A673 (cell line): ENCODE measurements around the gene ABCD1. TPM values are rescaled to one million over a fixed set of nuclear protein-coding genes. Genes with fewer than 3 reads are reported as not detected.
"Not testable (repeated sequence)": the region's sequence is repeated elsewhere in the genome, so short reads cannot be mapped to it uniquely, and the experiment has no call there.

Experiments
- BruUV-seq: library from RNA; stranded (reverse); fragments of 400-500 nt; replicated peaks from 2 replicates; lab custom pipeline; 2021; lab: Mats Ljungman, UMichigan
- CTCF ChIA-PET: fragments of 300-600 bp; sonication (Branson Sonifier 250); formaldehyde crosslinking; loops from one replicate; lab custom pipeline; 2022; ENCODE audit warnings: antibody characterized with exemption; lab: Charles Lee
- POLR2A ChIA-PET: fragments of 300-600 bp; sonication (Branson Sonifier 250); formaldehyde crosslinking; loops from one replicate; lab custom pipeline; 2022; ENCODE audit warnings: antibody characterized with exemption; ENCODE audit not compliant: low non-redundant PET; lab: Charles Lee
- DNase-seq: peaks from one replicate; pipeline ENCODE4 v3.0.0-alpha.2; 2015; ENCODE audit warnings: low spot score
- H3K27ac ChIP-seq: fragments of 200-600 bp; sonication (generic); 2 replicates; pipeline ENCODE4 v1.5.1; 2016; ENCODE audit warnings: mixed run types, low read depth, mild to moderate bottlenecking, mixed read lengths, antibody characterized with exemption, low read length; ENCODE audit not compliant: poor library complexity, severe bottlenecking
- H3K27me3 ChIP-seq: fragments of 200-600 bp; sonication (generic); replicated peaks from 2 replicates; pipeline ENCODE4 v1.6.1; 2017; ENCODE audit warnings: mixed run types, low read depth, mild to moderate bottlenecking, mixed read lengths, antibody characterized with exemption, low read length; ENCODE audit not compliant: insufficient read depth, poor library complexity
- H3K36me3 ChIP-seq: fragments of 200-600 bp; sonication (generic); 2 replicates; pipeline ENCODE4 v1.6.1; 2016; ENCODE audit warnings: mixed run types, mild to moderate bottlenecking, mixed read lengths, antibody characterized with exemption, low read length; ENCODE audit not compliant: insufficient read depth, poor library complexity, severe bottlenecking
- H3K4me1 ChIP-seq: fragments of 200-600 bp; sonication (generic); 2 replicates; pipeline ENCODE4 v1.6.1; 2017; ENCODE audit warnings: mixed run types, mild to moderate bottlenecking, mixed read lengths, antibody characterized with exemption, low read length; ENCODE audit not compliant: insufficient read depth, poor library complexity, severe bottlenecking
- H3K4me3 ChIP-seq: fragments of 200-600 bp; sonication (generic); 2 replicates; pipeline ENCODE4 v1.5.1; 2016; ENCODE audit warnings: low read depth, mixed run types, mild to moderate bottlenecking, mixed read lengths, low read length; ENCODE audit not compliant: poor library complexity, severe bottlenecking
- H3K9me3 ChIP-seq: fragments of 200-600 bp; sonication (generic); 2 replicates; pipeline ENCODE4 v1.6.1; 2016; ENCODE audit warnings: mixed run types, low read depth, mild to moderate bottlenecking, mixed read lengths, antibody characterized with exemption, low read length; ENCODE audit not compliant: poor library complexity, severe bottlenecking
- CTCF ChIP-seq: fragments of 300-800, 200-600 bp; sonication (generic); conservative IDR thresholded peaks from 2 replicates; pipeline ENCODE4 v1.5.1; 2017; ENCODE audit warnings: low read depth, mild to moderate bottlenecking, antibody characterized with exemption, low read length, moderate library complexity, mixed read lengths
- EZH2 ChIP-seq: fragments of 200-600 bp; sonication (generic); IDR thresholded peaks from 2 replicates; pipeline ENCODE4 v1.6.1; 2017; ENCODE audit warnings: borderline replicate concordance, low read depth, mild to moderate bottlenecking, mixed read lengths, antibody characterized with exemption, low read length; ENCODE audit not compliant: poor library complexity, severe bottlenecking
- intact Hi-C: fragments of 100-400 bp; cut with micrococcal nuclease; formaldehyde crosslinking; loops from one replicate; pipeline ENCODE4 v1.10.0; 2022; ENCODE audit not compliant: unreplicated experiment
- total RNA-seq: library from RNA; stranded (reverse); gene quantifications from 2 replicates; pipeline ENCODE4 v1.2.3, GENCODE V29; 2021

Gene ABCD1
- total RNA-seq, 1 experiment from 2014 or later = 7.8 TPM

GRCh38 chrX:153744210-153745066 is 19.8 kb downstream of the ABCD1 start:
- peak overlapping the region; percentile 20 for H3K4me3 ChIP-seq
- no TSS peak for BruUV-seq
- no peaks in the 10 kb centered on the region for H3K4me1 ChIP-seq
- ChIA-PET POLR2A (no interaction called here), CTCF (no interaction called here)
- no peak overlapping the region for H3K27ac ChIP-seq
- DNase-seq = peak; percentile 47
- TF ChIP-seq EZH2 (no peak), CTCF (peak; percentile 44; the same call in 1 of the 2 replicates)
- no peaks in the 10 kb centered on the region for H3K9me3 ChIP-seq
- H3K27me3 ChIP-seq = no peaks in the 10 kb centered on the region
- intact Hi-C loops = no loop called here
- no peaks in the 10 kb centered on the region for H3K36me3 ChIP-seq

- DNase-seq, POLR2A ChIA-PET, BruUV-seq, H3K27me3 ChIP-seq, CTCF ChIA-PET, H3K36me3 ChIP-seq, H3K27ac ChIP-seq, H3K4me3 ChIP-seq, H3K4me1 ChIP-seq, intact Hi-C loops, H3K9me3 ChIP-seq: not testable (repeated sequence)
Measured at GRCh38 chrX:153745067-153745433, 20.4 kb downstream of the ABCD1 start.

- Histone ChIP-seq H3K4me3 (no peak overlapping the region), H3K27ac (no peak overlapping the region), H3K4me1 (no peaks in the 10 kb centered on the region), H3K27me3 (no peaks in the 10 kb centered on the region), H3K36me3 (no peaks in the 10 kb centered on the region), H3K9me3 (no peaks in the 10 kb centered on the region)
- no TSS peak for BruUV-seq
- TF ChIP-seq EZH2 (no peak), CTCF (no peak)
- no peak for DNase-seq
- intact Hi-C loops = no loop called here
- ChIA-PET POLR2A (no interaction called here), CTCF (no interaction called here)
Measured at GRCh38 chrX:153746359-153746758, 21.7 kb downstream of the ABCD1 start.

GRCh38 chrX:153746991-153747390 is 22.3 kb downstream of the ABCD1 start:
- CTCF ChIA-PET = interaction anchor here (0.7 kb wide), 1 partner anchor 808 kb away, joined by 4 read pairs; no protein-coding TSS in a partner anchor
- DNase-seq, H3K4me1 ChIP-seq, H3K4me3 ChIP-seq, H3K36me3 ChIP-seq, H3K27me3 ChIP-seq, H3K27ac ChIP-seq, BruUV-seq, POLR2A ChIA-PET, intact Hi-C loops, H3K9me3 ChIP-seq: not testable (repeated sequence)

GRCh38 chrX:153749017-153749416 is 24.4 kb downstream of the ABCD1 start:
- CTCF ChIA-PET = not testable (repeated sequence)

More at GRCh38 chrX:153749017-153749416, 24.4 kb downstream of the ABCD1 start:
- intact Hi-C loops, H3K4me3 ChIP-seq, H3K27ac ChIP-seq, H3K36me3 ChIP-seq, BruUV-seq, DNase-seq, H3K4me1 ChIP-seq, H3K9me3 ChIP-seq, H3K27me3 ChIP-seq, POLR2A ChIA-PET: not testable (repeated sequence)
